ENCODE results near the gene PDHB.

DNA sequence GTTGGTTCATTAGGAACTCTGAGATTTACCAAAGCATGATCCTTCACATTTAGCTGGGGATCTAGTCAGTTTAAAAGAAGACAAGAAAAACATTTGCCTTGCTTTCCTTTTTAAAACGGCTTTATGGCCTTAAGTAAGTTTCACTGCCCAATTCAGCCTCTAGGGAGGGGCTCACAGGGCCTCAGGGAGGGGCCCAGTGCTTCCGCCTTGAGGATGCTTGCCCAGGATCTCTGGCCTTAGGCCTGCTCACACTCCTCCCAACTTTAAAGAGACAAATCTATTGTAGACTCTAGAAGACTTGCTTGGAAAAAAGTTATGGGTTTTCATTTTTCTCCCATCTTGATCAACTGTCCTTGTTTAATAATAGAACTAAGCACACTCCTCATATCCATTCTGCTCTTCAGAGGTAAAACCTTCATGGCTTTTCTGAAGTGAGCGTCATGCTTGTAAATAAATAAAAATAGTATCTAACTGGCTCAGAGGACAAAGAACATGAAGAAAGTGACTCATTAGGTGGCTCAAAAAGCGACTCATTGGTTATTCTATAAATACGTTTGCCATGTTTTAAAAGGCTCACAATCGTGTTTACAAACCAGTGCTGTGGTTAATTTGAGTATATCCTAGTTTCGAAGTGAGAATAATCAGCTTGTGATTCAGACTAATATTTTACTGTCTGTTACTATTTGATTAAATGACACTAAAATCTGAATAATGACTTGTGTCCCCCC lies 13.7 kb downstream of the PDHB start:
- TF ChIP-seq, protein P1, sequence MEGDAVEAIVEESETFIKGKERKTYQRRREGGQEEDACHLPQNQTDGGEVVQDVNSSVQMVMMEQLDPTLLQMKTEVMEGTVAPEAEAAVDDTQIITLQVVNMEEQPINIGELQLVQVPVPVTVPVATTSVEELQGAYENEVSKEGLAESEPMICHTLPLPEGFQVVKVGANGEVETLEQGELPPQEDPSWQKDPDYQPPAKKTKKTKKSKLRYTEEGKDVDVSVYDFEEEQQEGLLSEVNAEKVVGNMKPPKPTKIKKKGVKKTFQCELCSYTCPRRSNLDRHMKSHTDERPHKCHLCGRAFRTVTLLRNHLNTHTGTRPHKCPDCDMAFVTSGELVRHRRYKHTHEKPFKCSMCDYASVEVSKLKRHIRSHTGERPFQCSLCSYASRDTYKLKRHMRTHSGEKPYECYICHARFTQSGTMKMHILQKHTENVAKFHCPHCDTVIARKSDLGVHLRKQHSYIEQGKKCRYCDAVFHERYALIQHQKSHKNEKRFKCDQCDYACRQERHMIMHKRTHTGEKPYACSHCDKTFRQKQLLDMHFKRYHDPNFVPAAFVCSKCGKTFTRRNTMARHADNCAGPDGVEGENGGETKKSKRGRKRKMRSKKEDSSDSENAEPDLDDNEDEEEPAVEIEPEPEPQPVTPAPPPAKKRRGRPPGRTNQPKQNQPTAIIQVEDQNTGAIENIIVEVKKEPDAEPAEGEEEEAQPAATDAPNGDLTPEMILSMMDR (IDR thresholded peaks at IDR 0.05) = no peak
- no peak for TF ChIP-seq POLR2AphosphoS5 (IDR thresholded peaks at IDR 0.05; ENCODE audit: insufficient read depth in 1 of 2, low read depth in 1 of 2)
- no peak for TF ChIP-seq POLR2A (IDR thresholded peaks at IDR 0.05)

Measured in vagina (tissue), 2 donors.